ENCODE results near the gene MVB12B.

The MVB12B gene

GRCh38 chr9:126342621-126343031 lies 16.0 kb downstream of the MVB12B start:
- Histone ChIP-seq H3K27ac (ENCODE audit: poor library complexity, severe bottlenecking) (no peak overlapping the region), H3K4me1 (ENCODE audit: insufficient read depth, poor library complexity, severe bottlenecking) (no peaks in the 10 kb centered on the region), H3K27me3 (ENCODE audit: insufficient read depth, poor library complexity, severe bottlenecking) (no peaks in the 10 kb centered on the region), H3K36me3 (ENCODE audit: low read depth) (no peaks in the 10 kb centered on the region; the same call in 1 of the 2 replicates), H3K9me3 (ENCODE audit: severe bottlenecking) (no peaks in the 10 kb centered on the region), H3K4me3 (ENCODE audit: severe bottlenecking) (no peak overlapping the region)
- TF ChIP-seq, protein P1, sequence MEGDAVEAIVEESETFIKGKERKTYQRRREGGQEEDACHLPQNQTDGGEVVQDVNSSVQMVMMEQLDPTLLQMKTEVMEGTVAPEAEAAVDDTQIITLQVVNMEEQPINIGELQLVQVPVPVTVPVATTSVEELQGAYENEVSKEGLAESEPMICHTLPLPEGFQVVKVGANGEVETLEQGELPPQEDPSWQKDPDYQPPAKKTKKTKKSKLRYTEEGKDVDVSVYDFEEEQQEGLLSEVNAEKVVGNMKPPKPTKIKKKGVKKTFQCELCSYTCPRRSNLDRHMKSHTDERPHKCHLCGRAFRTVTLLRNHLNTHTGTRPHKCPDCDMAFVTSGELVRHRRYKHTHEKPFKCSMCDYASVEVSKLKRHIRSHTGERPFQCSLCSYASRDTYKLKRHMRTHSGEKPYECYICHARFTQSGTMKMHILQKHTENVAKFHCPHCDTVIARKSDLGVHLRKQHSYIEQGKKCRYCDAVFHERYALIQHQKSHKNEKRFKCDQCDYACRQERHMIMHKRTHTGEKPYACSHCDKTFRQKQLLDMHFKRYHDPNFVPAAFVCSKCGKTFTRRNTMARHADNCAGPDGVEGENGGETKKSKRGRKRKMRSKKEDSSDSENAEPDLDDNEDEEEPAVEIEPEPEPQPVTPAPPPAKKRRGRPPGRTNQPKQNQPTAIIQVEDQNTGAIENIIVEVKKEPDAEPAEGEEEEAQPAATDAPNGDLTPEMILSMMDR (IDR thresholded peaks at IDR 0.05; ENCODE audit: poor library complexity, severe bottlenecking), result no peak
- no peak for ATAC-seq (ENCODE audit: low read depth)
- no peak for DNase-seq (ENCODE audit: low spot score)

DNA sequence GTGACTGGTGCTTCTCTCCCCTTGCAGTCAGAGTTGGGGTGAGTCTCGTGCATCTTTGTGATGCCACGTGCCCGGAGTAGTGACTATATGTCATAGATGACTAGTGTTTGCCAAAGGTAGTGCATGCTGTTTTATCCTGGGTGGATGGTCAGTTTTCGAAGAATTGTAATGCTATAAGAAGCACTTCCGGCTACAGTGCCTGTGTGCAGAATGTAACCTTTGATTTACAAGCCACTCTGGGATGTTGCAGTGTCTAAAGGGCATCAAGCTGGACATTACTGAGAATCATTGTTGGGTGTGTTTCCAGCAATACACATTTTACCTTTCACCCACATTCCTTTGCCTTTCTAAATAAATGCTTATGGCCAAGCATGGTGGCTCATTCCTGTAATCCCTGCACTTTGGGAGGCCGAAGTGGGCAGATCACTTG lies 16.7 kb downstream of the MVB12B start:
- H3K27ac ChIP-seq (ENCODE audit: poor library complexity, severe bottlenecking), result no peak overlapping the region
- no peaks in the 10 kb centered on the region for H3K9me3 ChIP-seq (ENCODE audit: severe bottlenecking)
- TF ChIP-seq, protein P1 (IDR thresholded peaks at IDR 0.05; ENCODE audit: poor library complexity, severe bottlenecking), result no peak
- DNase-seq (ENCODE audit: low spot score) (no peak), ATAC-seq (ENCODE audit: low read depth) (no peak)
- H3K4me3 ChIP-seq (ENCODE audit: severe bottlenecking), result no peak overlapping the region
- H3K27me3 ChIP-seq (ENCODE audit: insufficient read depth, poor library complexity, severe bottlenecking), result no peaks in the 10 kb centered on the region
- H3K4me1 ChIP-seq (ENCODE audit: insufficient read depth, poor library complexity, severe bottlenecking), result peaks cover 6% of the 10 kb centered on the region
- no peaks in the 10 kb centered on the region; the same call in 1 of the 2 replicates for H3K36me3 ChIP-seq (ENCODE audit: low read depth)

GRCh38 chr9:126346031-126346430 lies 19.4 kb downstream of the MVB12B start:
- DNase-seq (ENCODE audit: low spot score) (no peak), ATAC-seq (ENCODE audit: low read depth) (no peak)
- Histone ChIP-seq H3K27ac (ENCODE audit: poor library complexity, severe bottlenecking) (no peak overlapping the region), H3K9me3 (ENCODE audit: severe bottlenecking) (no peaks in the 10 kb centered on the region), H3K4me3 (ENCODE audit: severe bottlenecking) (no peak overlapping the region), H3K27me3 (ENCODE audit: insufficient read depth, poor library complexity, severe bottlenecking) (no peaks in the 10 kb centered on the region), H3K36me3 (ENCODE audit: low read depth) (no peaks in the 10 kb centered on the region; the same call in 1 of the 2 replicates), H3K4me1 (ENCODE audit: insufficient read depth, poor library complexity, severe bottlenecking) (peaks cover 14% of the 10 kb centered on the region)
- TF ChIP-seq, protein P1 (IDR thresholded peaks at IDR 0.05; ENCODE audit: poor library complexity, severe bottlenecking), result no peak

GRCh38 chr9:126347093-126347492 lies 20.5 kb downstream of the MVB12B start:
- ATAC-seq (ENCODE audit: low read depth), result no peak

More at GRCh38 chr9:126347093-126347492, 20.5 kb downstream of the MVB12B start:
- DNase-seq (ENCODE audit: low spot score), result no peak
- Histone ChIP-seq H3K4me3 (ENCODE audit: severe bottlenecking) (no peak overlapping the region), H3K27ac (ENCODE audit: poor library complexity, severe bottlenecking) (no peak overlapping the region), H3K36me3 (ENCODE audit: low read depth) (no peaks in the 10 kb centered on the region), H3K9me3 (ENCODE audit: severe bottlenecking) (no peaks in the 10 kb centered on the region), H3K4me1 (ENCODE audit: insufficient read depth, poor library complexity, severe bottlenecking) (peaks cover 14% of the 10 kb centered on the region), H3K27me3 (ENCODE audit: insufficient read depth, poor library complexity, severe bottlenecking) (no peaks in the 10 kb centered on the region)
- TF ChIP-seq, protein P1 (IDR thresholded peaks at IDR 0.05; ENCODE audit: poor library complexity, severe bottlenecking), result no peak

Data from RWPE2 (cell line).